ENCODE measurements around the gene KRT3.

GRCh38 chr12:52834727-52835001 lies 38.7 kb upstream of the KRT3 start:
- TF ChIP-seq EZH2 (IDR thresholded peaks at IDR 0.05; ENCODE audit: borderline replicate concordance, low read depth, low read length, poor library complexity, severe bottlenecking) = no peak
- no peak for TF ChIP-seq CTCF (conservative IDR thresholded peaks at IDR 0.05; ENCODE audit: low read depth, low read length)
